ENCODE measurements around the gene TRIO.
A peak's percentile ranks its signal among the peaks of the same experiment; 100 is the strongest.

The TRIO gene

DNA sequence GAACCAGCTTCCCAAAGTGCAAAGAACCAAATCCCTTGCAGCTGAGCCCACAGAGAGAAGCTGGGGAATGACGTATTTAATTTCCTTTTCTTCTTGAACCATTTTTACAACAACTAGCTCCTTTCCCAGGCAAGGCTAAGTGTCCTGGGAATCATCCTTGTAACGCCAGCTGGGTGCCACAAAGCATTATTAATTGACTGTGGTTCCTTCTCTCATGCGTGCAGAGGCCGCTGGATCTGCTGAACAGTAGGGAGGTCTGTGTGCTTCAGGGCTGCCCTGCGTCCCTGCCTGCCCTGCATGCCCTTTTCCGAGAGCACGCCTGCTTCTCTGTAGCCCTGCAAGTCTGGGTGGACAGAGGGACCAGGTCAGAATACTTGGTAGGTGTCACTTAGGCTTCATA, 314.3 kb downstream of the TRIO start:
- intact Hi-C loops (cut with DNase I) = no loop called here
- DNase-seq = peak in 1 of 42 donors; percentile 37

DNA sequence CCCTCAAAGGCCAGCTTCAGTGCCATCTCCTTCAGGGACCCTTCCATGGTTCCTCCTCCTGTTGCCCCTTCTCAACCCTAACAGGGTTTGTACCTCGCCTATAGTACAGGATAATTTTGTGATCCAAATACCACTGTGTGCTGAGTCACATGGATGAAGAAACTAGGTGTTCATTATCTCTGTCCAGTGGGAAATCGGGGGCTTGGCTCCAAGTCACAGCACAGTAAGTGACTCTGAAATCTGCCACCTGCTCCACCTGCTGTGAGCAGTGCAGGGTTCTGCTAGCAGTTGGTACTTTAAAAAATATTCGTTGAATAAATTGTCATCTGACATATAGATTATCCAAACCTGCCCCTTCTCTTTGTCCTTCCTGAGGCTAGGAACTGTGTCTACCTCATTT, 315.3 kb downstream of the TRIO start:
- intact Hi-C loops (cut with DNase I) = no loop called here

DNA sequence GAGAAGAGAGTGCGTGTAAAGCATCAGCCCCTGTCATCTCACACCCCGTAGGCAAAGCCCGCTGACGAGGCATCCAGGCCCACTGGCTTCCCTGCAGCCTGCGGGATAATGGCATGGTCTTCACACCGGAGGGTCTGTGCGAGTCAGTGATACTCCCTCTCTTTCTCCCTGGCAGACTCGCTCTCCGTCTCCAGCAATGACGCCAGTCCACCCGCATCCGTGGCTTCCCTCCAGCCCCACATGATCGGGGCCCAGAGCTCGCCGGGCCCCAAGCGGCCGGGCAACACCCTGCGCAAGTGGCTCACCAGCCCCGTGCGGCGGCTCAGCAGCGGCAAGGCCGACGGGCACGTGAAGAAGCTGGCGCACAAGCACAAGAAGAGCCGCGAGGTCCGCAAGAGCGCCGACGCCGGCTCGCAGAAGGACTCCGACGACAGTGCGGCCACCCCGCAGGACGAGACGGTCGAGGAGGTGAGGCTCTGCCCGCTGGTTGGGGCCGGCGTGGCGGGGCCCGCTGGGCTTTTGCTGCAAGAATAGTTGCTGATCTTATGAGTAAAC, 317.8 kb downstream of the TRIO start:
- intact Hi-C loops (cut with DNase I) = no loop called here
- no peak for DNase-seq

More for the DNA sequence above, 315.3 kb downstream of the TRIO start:
- no peak for DNase-seq

DNA sequence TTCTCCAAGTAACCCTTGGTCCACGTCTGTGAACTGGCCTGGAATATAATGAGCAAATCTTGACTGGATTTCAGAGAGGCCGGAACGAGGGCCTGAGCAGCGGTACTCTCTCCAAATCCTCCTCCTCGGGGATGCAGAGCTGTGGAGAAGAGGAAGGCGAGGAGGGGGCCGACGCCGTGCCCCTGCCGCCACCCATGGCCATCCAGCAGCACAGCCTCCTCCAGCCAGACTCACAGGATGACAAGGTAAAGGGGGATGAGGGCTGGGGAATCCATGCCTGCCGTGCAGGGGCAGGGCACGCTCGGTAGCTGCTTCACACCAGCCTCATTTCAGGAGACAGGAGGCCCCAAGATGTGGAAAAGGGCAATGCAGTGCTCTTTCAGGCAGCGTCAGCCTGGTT, 319.5 kb downstream of the TRIO start:
- intact Hi-C loops (cut with DNase I) = no loop called here
- no peak for DNase-seq

DNA sequence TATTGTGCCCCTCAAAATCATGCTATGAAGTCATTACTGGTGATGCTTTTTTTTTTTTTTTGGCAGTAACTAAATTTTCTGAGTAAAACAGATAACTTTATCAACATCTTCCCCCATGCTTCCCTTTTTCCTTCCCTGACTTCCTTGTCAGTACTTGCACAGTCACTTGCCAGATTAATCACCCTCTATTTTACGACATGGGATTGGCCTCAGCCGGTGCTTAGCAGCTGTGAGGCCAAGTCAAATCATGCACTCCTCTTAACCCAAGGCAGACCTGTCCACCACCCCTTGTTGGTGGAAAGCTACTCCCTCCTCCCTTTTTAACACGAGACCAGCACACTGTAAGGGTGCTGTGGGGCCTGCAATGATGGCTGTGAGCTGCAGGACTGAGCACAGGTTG, 320.5 kb downstream of the TRIO start:
- intact Hi-C loops (cut with DNase I) = no loop called here
- no peak for DNase-seq

DNA sequence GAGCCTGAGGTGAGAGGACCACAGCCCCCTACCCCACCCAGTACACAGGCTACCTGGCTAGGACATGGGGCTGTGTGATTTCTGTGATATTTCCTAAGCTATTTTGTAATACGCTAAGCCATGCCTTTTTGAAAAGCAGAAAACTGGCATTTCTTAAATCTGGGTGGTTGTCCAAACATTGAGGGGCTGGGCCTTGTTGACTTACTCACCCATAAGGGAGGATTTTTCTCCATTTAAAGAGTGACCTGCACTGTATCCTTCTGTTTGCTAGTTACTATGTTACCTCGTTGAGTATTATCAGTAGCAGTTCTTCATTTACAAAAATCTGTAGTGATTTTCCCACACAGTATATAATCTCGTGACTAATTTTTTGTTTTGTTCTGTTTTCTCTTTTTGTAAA, 321.0 kb downstream of the TRIO start:
- intact Hi-C loops (cut with DNase I) = no loop called here
- no peak for DNase-seq

DNA sequence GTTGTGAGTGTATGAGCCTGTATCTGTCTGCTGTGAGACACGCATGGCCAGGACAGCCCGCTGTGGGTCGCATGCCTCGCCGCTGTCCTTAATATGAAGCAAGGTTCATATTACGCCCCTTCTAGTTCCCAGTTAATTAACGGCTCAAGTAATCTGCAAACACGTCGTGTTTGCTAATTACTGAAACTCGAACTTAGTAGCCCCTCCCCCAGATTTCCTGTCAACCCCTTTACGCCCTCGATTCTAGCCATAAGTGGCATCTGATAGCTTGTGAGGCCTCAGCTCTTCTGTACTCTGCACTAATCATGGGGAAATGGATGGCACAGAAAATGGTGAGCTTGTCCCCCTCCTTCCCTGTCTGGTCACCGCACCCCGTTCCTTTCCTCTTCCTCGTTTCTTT, 321.5 kb downstream of the TRIO start:
- no peak for DNase-seq
- intact Hi-C loops (cut with DNase I) = no loop called here

DNA sequence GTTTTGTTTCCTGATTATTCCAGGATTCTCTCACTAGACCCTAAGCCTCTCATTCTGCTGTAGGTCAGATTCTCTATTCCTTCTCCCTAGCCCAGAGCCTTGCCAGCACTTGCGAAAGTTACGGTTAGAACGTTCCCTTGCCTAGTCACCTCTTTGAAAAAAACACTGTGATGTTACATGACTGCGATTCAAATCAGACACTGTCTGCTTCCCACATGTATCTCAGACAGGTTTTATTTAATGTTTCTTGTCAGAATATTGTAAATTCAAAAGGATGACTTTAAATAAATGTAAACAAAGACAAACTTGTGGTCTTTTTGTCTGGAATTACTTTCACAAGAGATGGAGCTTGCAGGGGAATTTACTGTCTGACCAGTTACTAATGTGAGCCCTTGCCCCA, 322.0 kb downstream of the TRIO start:
- intact Hi-C loops (cut with DNase I) = no loop called here
- no peak for DNase-seq

DNA sequence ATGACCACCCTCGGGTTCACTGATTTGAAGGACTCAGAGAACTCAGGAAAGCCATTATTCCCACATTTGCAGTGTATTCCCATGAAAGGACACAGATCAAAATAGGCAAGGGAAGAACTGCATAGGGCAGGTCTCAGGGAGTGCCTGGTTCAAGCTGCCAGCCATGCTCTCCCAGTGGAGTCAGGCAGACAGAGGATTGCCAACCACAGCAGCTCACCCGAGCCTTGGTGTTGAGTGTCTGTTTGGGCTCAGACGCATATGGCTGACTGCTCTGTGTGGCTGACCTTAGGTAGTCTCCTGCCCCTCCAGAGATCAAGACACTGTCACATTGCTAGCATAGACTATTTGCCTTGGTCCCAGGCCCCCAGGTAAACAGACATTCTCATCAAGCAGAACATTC, 322.6 kb downstream of the TRIO start:
- no peak for DNase-seq
- intact Hi-C loops (cut with DNase I) = no loop called here

DNA sequence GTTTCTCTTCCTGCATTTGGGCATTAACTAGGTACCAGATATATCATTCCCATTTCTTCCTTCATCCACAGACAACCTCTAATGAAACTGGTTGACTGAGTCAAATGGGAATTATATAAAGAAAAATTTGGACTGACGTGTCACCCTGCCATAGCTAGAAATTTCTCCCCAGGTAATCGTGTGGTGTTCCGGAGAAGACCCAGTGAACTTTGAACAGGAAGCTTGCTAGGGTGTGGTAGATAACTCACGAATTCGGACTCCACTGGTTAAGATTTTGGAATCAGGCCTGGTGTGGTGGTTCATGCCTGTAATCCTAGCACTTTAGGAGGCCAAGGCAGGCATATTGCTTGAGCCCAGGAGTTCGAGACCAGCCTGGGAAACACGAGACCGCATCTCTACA, 324.1 kb downstream of the TRIO start:
- intact Hi-C loops (cut with DNase I) = no loop called here
- no peak for DNase-seq

DNA sequence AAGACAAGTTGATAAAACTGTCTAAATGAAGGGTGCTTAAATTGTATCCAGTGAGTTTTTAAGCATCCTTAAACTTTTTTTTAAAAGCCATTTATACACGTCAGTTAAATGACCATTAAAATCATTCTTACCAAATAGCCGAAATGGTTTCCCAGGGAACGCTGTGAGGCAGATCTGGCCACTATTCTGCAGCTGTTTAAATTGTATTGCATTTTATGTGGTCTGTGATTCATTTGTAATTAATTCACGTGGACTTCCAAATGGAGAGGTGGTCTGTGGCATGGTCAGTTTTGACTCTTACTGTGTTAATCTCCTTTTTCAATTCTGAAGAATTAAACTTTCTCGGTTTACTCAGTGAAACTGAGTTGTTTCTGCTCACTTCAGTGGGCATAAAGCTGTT, 324.7 kb downstream of the TRIO start:
- DNase-seq = no peak
- intact Hi-C loops (cut with DNase I) = no loop called here

DNA sequence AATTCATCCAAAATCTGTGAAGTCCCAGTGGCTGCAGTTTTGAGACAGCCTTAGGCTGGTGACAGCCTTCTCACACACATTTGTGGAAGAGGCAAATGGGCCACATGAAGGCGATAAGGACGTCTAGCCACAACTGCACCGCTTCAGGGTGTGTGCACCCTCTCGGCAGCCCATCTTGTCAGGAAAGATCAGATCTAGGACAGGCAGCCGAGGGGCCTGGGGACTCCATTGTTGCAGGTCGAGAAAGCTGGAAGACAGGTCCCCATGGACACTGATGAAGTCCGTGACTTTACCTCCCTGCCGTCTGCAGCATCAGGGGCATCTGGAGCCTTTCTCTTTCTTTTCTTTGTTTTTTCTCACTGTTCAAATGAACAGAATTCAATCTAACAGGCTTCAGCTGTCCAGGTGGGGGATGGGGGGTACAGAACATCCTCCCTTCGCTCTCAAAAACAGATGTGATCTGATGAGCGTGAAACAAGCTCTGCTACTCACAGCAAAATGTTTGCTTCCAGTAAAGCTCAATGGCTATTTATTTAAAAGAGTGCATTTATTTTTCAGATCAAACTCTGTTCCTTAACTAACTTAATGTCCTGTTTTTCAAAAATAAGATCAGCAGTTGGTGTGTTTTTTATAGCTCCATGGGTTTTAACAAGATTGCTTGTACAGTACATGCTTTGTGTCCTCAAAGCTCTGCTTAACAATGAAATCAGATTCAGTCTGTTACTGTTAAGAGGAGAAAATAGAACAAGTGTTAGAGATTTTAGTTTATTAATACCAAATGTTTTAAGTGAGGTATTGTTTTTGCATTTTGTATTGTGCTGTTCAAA, 326.6 kb downstream of the TRIO start:
- peak in 2 of 42 donors; percentile 34 to 36 for DNase-seq
- intact Hi-C loops (cut with DNase I) = no loop called here

DNA sequence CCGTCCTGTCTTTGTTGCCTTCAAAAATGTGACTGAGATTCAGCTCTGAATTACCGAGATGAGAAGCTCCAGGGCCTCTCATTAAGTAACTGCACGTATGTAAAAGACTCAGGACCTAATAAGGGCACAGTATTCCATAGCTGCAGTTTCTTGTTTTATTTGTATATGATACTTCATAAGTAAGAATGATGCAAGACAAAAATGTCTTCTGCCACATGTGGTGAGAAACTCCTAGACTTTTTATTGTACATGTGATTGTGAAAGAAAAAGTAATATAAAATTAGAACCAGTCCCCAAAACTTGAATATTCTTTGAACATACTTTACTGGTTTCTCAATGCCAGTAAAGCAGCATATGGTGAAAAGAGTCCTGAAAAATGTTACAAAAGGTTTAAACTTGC, 328.4 kb downstream of the TRIO start:
- no peak for DNase-seq
- intact Hi-C loops (cut with DNase I) = no loop called here

DNA sequence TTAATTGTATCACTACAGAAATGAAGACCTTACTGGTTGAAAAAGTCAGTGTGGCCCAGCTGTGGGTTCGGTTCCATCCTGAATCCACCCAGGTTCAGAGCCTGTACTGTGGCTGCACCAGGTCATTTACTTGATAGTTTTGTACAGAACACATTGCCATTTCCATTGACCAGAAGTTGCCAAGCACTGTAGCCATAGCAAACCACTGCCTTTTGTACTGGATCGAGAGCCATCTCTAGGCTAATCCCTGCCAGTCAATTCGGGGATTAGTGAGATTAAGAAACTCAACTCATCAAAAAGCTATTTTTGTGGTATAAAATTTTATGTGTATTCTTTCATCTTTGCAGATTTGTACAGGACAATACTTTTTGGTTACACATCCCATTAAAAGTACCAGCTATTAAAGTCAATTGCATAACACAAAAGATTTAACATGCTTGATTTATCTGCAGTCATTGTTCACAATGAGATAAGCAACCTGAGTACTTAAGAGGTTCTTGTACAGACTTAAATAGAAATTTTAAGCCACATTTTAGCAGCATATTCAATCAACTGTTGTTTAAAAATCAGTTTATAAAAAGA, 329.9 kb downstream of the TRIO start:
- intact Hi-C loops (cut with DNase I) = no loop called here
- peak in 1 of 42 donors; percentile 22 for DNase-seq

DNA sequence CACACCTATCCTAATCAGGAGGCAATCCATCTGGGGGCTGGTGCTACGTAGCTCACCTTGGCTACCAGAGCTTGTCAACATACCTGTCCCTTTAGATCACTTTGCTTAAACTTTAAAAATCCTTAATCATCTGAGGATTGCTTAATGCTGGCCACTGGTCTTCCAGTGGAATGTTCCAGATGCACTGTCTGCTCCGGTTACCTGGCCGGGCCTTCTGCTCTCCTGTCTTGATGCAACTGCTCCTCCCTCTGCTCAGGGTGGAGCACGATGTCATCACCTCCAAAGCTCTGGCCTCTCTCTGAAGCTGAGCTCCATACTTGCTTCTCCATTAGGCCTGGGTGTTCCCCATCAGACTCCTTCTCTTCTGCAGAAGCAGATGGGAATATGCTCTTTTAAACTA, 331.9 kb downstream of the TRIO start:
- intact Hi-C loops (cut with DNase I) = no loop called here
- DNase-seq = peak in 1 of 42 donors; percentile 14

DNA sequence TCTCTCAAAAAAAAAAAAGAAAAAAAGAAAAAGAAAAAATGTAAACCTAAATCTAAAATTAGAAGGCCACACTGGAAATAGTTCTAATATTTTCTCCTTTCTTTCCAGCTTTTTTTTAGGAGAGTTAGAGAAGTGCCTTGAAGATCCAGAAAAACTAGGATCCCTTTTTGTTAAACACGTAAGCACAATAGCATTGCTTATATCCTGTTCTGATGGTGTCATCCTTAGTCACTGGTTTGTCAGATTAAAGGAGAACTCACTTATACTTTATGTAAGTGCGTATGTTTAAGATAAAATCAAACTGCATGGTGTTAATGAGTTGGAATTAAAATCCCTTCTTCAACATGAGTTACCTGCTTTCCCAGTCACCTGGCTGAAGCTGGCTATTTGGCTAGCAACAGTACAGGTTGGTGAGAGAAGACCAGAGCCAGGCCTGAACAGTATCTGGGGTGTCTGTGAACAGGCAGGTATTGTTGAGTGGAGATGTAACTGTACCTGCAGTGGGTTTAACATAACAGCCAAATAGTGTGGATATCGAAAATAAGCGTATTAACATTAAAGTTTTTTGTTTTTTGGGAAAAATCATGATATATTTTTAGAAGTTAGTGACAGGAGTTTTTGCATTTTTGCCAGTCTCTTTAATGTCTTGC, 333.8 kb downstream of the TRIO start:
- DNase-seq = peak in 1 of 42 donors; percentile 18
- intact Hi-C loops (cut with DNase I) = no loop called here

DNA sequence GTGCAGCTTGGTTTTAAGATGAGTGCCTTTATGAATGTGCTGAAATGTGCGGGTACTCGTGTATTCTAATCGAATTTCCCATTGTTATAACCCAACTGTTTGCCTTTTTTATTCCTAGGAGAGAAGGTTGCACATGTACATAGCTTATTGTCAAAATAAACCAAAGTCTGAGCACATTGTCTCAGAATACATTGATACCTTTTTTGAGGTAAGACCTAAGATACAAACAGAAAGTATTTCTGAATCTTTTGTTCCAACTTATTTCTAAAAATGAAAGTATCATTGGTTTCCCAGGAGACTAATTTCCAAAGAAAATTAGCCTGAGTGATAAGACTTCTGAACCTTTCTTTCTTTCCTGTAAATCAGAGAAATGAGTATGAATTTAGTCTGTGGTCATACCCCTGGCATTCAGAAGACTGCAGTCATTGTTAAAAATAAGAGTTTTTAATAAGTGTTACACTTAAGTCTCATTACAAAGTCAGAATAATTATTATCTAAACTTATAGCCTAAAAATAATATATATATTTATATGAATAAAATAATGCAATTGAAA, 336.1 kb downstream of the TRIO start:
- intact Hi-C loops (cut with DNase I) = no loop called here
- DNase-seq = no peak

DNA sequence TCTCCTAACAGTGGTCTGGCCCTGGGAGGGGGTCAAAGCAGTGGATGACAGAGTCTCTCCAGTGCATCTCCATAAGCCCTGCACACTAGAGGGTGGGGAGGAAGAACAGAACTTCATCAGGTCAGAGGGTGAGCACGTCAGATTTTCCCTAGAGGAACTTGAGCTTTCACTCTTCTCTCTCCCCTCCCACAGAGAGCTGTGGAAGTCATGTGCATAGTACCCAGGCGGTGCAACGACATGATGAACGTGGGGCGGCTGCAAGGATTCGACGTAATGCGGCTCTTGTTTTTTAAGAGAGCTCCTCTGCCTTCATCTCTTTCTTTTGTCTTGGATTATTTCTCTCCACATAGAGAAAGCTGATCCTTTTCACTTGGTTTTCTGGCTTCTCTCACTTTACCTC, 338.2 kb downstream of the TRIO start:
- DNase-seq = peak in 1 of 42 donors; percentile 43
- intact Hi-C loops (cut with DNase I) = no loop called here

DNA sequence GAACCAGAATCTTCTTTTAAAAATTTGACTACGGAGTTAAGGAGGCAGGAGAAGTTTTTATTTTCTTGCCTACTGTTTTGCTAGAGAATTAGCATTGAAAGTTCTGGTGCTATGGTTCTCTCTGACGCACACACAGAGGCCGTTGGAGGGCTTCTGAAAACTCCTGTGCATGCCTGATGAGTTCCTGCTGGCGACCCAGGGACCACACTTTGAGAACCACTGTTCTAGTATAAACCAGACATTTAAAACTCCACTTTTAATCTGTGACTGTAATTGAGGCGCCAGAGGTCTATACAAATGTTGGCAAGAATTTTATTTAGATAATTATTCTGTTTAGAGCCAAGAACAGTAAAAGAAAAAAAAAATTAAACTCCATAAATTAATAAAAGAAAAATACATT, 338.9 kb downstream of the TRIO start:
- DNase-seq = no peak
- intact Hi-C loops (cut with DNase I) = no loop called here
